ENCODE measurements around the gene PXMP2. TPM values are rescaled to one million over a fixed set of nuclear protein-coding genes. Genes with fewer than 3 reads are reported as not detected.
"Not testable (repeated sequence)": the region's sequence is repeated elsewhere in the genome, so short reads cannot be mapped to it uniquely, and the experiment has no call there.

Gene PXMP2
- total RNA-seq, 4 donors from 2014 or later = 39.7 to 68.4 (median 55.8) TPM

DNA sequence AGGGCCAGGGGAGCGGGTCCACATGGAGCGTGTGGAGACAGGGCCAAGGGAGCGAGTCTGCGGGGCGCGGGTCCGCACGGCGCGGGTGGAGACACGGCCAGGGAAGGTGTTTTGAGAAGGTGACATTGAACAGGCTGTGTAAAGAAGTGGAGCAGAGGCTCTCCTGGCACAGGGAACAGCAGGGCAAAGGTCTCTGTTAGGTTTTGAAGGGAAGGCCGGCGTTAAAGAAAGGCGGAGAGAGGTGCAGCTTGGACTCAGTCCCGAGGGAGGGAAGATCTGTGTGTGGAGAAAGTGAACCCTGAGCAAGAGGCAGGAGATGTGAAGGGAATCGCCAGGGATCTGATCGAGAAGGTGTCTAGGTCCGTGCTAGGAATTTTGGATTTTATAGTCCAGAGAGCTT lies 1.8 kb downstream of the PXMP2 start:
- no peak for DNase-seq (ENCODE audit: extremely low spot score)
- H3K27me3 ChIP-seq = no peaks in the 10 kb centered on the region
- intact Hi-C loops (cut with DNase I) = no loop called here
- H3K36me3 ChIP-seq = peaks cover 0 to 14% (median 2%) of the 10 kb centered on the region in 4 donors
- H3K27ac ChIP-seq (replicated peaks in 1 of 4) = no peak overlapping the region
- H3K4me3 ChIP-seq = peak overlapping the region in 1 of 4 donors; percentile 22
- 75% methylated on average over 18 of the region's 18 CpGs for WGBS
- no peaks in the 10 kb centered on the region for H3K9me3 ChIP-seq
- peaks cover 9 to 27% (median 24%) of the 10 kb centered on the region in 4 donors for H3K4me1 ChIP-seq
- TF ChIP-seq POLR2A (IDR thresholded peaks at IDR 0.05; ENCODE audit: low read depth) (no peak), EP300 (IDR thresholded peaks at IDR 0.05) (no peak), POLR2AphosphoS5 (IDR thresholded peaks at IDR 0.05) (no peak)
- TF ChIP-seq, protein P1, sequence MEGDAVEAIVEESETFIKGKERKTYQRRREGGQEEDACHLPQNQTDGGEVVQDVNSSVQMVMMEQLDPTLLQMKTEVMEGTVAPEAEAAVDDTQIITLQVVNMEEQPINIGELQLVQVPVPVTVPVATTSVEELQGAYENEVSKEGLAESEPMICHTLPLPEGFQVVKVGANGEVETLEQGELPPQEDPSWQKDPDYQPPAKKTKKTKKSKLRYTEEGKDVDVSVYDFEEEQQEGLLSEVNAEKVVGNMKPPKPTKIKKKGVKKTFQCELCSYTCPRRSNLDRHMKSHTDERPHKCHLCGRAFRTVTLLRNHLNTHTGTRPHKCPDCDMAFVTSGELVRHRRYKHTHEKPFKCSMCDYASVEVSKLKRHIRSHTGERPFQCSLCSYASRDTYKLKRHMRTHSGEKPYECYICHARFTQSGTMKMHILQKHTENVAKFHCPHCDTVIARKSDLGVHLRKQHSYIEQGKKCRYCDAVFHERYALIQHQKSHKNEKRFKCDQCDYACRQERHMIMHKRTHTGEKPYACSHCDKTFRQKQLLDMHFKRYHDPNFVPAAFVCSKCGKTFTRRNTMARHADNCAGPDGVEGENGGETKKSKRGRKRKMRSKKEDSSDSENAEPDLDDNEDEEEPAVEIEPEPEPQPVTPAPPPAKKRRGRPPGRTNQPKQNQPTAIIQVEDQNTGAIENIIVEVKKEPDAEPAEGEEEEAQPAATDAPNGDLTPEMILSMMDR (IDR thresholded peaks at IDR 0.05) = no peak

DNA sequence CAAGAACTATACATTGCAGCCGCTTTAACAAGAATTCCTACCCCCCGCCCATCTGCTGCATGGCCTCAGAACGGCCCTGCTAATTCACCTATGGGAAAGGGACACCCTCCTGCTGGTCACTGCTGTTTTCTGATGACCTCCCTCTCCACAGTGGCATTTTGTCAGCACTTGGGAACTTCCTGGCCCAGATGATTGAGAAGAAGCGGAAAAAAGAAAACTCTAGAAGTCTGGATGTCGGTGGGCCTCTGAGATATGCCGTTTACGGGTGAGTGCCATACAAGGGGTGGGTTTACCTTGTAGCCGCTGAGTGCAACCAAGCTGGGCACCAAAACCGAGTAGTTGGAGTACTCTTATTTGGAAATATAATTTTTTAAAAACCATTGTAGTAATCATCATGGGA lies 2.7 kb downstream of the PXMP2 start:
- no peak for DNase-seq (ENCODE audit: extremely low spot score)
- intact Hi-C loops (cut with DNase I) = no loop called here
- TF ChIP-seq POLR2A (IDR thresholded peaks at IDR 0.05; ENCODE audit: low read depth) (no peak), EP300 (IDR thresholded peaks at IDR 0.05) (no peak), POLR2AphosphoS5 (IDR thresholded peaks at IDR 0.05) (no peak)
- TF ChIP-seq, protein P1 (IDR thresholded peaks at IDR 0.05) = no peak
- peaks cover 0 to 14% (median 2%) of the 10 kb centered on the region in 4 donors for H3K36me3 ChIP-seq
- H3K27me3 ChIP-seq = no peaks in the 10 kb centered on the region
- WGBS = 97% methylated on average over 9 of the region's 9 CpGs
- H3K27ac ChIP-seq (replicated peaks in 1 of 4) = no peak overlapping the region
- peaks cover 9 to 26% (median 23%) of the 10 kb centered on the region in 4 donors for H3K4me1 ChIP-seq
- no peaks in the 10 kb centered on the region for H3K9me3 ChIP-seq
- no peak overlapping the region for H3K4me3 ChIP-seq

DNA sequence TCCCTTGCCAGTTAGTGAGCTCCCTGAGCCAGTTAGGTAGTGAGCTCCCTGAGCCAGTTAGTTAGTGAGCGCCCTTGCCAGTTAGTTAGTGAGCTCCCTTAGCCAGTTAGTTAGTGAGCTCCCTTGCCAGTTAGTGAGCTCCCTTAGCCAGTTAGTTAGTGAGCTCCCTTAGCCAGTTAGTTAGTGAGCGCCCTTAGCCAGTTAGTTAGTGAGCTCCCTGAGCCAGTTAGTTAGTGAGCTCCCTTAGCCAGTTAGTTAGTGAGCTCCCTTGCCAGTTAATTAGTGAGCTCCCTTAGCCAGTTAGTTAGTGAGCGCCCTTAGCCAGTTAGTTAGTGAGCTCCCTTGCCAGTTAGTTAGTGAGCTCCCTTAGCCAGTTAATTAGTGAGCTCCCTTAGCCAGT lies 4.6 kb downstream of the PXMP2 start:
- H3K4me3 ChIP-seq; intact Hi-C loops (cut with DNase I); H3K9me3 ChIP-seq; H3K4me1 ChIP-seq; DNase-seq (ENCODE audit: extremely low spot score); H3K27ac ChIP-seq (replicated peaks in 1 of 4); H3K27me3 ChIP-seq: not testable (repeated sequence)
- H3K36me3 ChIP-seq = peaks cover 12 to 33% (median 15%) of the 10 kb centered on the region in 4 donors
- WGBS = 100% methylated on average over 2 of the region's 3 CpGs

DNA sequence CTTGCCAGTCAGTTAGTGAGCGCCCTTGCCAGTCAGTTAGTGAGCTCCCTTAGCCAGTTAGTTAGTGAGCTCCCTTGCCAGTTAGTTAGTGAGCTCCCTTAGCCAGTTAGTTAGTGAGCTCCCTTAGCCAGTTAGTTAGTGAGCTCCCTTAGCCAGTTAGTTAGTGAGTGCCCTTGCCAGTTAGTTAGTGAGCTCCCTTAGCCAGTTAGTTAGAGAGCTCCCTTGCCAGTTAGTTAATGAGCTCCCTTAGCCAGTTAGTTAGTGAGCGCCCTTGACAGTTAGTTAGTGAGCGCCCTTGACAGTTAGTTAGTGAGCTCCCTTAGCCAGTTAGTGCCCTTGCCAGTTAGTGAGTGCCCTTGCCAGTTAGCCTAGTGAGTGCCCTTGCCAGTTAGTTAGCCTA lies 7.5 kb downstream of the PXMP2 start:
- H3K27me3 ChIP-seq; H3K4me3 ChIP-seq; H3K9me3 ChIP-seq; H3K27ac ChIP-seq (replicated peaks in 1 of 4); intact Hi-C loops (cut with DNase I); DNase-seq (ENCODE audit: extremely low spot score); H3K4me1 ChIP-seq: not testable (repeated sequence)
- peaks cover 23 to 58% (median 31%) of the 10 kb centered on the region in 4 donors for H3K36me3 ChIP-seq
- no CpG with 5 or more reads among the region's 3 CpGs for whole genome bisulfite sequencing

DNA sequence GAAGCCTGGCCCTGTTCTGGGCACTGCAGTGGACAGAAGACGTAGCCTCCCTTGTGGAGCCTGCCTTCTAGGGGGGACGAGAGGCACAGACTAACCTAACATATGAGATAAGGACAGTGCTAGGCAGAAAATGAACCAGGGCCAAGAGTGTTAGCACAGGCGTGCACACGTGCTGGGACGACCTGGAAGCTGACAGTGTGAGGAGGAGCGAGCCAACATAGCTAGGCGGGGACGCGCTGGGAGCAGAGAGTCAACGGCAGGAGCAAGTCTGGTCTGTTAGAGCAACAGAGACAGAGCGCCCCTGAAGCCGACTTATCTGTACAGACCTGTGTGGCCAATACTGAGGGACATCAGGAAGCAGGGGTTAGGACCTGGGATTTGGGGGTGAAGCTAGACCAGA lies 8.0 kb downstream of the PXMP2 start:
- intact Hi-C loops (cut with DNase I) = no loop called here
- Histone ChIP-seq H3K27me3 (no peaks in the 10 kb centered on the region), H3K4me1 (peaks cover 0 to 5% (median 0%) of the 10 kb centered on the region in 4 donors), H3K9me3 (no peaks in the 10 kb centered on the region), H3K27ac (replicated peaks in 1 of 4) (no peak overlapping the region), H3K4me3 (no peak overlapping the region), H3K36me3 (peaks cover 23 to 57% (median 31%) of the 10 kb centered on the region in 4 donors)
- no peak for TF ChIP-seq EP300 (IDR thresholded peaks at IDR 0.05)
- TF ChIP-seq, protein P1 (IDR thresholded peaks at IDR 0.05) = no peak
- TF ChIP-seq POLR2A (IDR thresholded peaks at IDR 0.05; ENCODE audit: low read depth) = no peak
- TF ChIP-seq POLR2AphosphoS5 (IDR thresholded peaks at IDR 0.05) = no peak
- WGBS = 96% methylated on average over 7 of the region's 12 CpGs
- DNase-seq (ENCODE audit: extremely low spot score) = no peak

DNA sequence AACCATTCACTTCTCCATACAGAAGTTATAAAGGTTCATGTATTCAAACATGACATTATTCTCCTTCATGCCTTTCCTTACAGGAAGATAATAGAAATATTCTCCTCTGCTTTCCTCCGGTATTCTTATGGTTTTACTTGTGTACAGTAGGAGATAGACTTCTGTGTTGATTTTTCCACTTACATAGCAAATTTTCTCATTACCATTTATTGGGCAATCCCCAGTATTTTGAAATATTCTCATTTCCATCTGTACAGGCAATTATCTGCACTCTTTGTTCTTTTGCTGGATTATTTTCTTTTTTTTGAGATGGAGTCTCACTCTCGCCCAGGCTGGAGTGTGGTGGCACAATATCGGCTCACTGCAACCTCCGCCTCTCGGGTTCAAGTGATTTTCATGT lies 11.0 kb downstream of the PXMP2 start:
- Histone ChIP-seq H3K27ac (replicated peaks in 1 of 4) (no peak overlapping the region), H3K27me3 (no peaks in the 10 kb centered on the region), H3K9me3 (no peaks in the 10 kb centered on the region), H3K36me3 (peaks cover 27 to 67% (median 46%) of the 10 kb centered on the region in 4 donors), H3K4me3 (no peak overlapping the region), H3K4me1 (peaks cover 0 to 5% (median 0%) of the 10 kb centered on the region in 4 donors)
- WGBS = 75% methylated on average over 5 of the region's 5 CpGs
- DNase-seq (ENCODE audit: extremely low spot score) = no peak
- intact Hi-C loops (cut with DNase I) = no loop called here
- no peak for TF ChIP-seq POLR2A (IDR thresholded peaks at IDR 0.05; ENCODE audit: low read depth)

Measured in esophagus muscularis mucosa (tissue), 4 donors.